Kidney tubule cell (primary cell): ENCODE results near the gene CXorf58.
"Not testable (repeated sequence)": the region's sequence is repeated elsewhere in the genome, so short reads cannot be mapped to it uniquely, and the experiment has no call there.

ENCODE experiments used
- DNase-seq: peaks from one replicate; pipeline ENCODE4 v3.0.0-alpha.2; 2018; ENCODE audit warnings: low spot score

CXorf58 gene, protein sequence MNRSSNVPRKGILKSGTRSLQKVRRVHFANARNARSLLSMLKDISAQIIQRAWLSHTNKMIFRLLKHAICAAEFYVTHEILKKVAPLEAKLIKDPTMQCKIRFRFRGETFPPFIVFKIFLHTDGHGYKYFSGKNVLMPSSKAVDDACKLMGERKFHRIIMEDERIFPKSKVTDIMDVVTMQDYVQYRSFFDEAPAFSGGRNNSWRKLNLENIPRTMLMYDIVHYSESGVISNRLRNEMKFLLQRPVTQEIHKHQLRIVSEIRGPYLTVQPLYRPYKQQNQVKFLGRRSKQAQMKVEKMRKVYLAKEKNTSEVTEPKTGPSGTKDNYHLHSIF

DNA sequence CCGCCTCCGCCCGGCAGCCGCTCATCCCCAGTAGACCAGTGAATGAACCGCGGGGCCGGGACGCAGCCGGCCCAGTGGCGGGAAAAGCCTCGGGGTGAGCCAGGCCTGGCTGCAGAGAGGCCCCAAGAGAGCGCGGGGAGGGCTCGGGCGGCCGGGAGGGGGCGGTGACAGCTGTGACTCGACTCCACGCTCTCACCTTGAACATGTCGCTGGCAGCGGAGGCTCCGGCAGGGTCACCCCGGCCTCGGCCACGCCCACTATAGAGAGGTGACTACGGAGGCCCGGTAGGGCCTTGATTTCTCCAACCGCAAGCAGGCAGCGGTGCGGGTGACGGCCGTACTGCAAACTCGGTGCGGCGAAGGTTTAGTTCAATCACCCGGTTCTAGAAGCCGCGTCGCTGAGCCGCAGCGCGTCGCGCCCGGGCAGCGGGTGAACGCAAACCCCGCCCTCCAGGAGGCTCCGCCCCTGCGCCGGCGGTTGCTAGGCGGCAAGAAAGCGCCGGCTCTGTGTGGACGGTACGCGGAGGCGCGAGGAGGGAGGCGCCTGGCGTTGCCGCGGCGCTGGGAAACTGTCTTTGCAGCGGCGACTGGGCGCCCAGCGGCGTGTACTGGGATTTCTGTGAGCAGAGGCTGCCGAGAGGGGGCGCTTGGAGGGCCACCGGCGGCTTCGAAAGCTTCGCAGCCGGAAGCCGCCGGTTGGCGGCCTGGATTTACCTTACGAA, at the start of gene CXorf58, which contains the start of gene APOO:
Gene CXorf58, plus strand, starts transcription at position 509 of the 721 bp plus-strand sequence. CDS start 2,297 bp downstream, outside the sequence.
Gene APOO, minus strand, starts transcription at position 441 of the 721 bp plus-strand sequence. Its CDS starts 236 bp downstream, at position 205.
- DNase-seq = peak; percentile 94

DNA sequence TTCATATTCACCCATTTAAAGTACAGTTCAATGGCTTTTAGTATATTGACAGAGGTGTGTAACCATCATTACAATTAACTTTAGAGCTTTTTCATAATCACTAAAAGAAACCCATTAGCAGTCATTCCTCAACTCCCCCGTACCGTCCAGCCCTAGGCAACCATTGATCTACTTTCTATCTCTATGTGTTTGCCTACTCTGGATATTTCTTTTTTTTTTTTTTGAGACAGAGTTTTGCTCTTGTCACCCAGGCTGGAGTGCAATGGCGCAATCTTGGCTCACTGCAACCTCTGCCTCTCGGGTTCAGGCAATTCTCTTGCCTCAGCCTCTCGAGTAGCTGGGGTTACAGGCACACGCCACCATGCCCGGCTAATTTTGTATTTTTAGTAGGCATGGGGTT, 48.6 kb upstream of the CXorf58 start:
- not testable (repeated sequence) for DNase-seq

DNA sequence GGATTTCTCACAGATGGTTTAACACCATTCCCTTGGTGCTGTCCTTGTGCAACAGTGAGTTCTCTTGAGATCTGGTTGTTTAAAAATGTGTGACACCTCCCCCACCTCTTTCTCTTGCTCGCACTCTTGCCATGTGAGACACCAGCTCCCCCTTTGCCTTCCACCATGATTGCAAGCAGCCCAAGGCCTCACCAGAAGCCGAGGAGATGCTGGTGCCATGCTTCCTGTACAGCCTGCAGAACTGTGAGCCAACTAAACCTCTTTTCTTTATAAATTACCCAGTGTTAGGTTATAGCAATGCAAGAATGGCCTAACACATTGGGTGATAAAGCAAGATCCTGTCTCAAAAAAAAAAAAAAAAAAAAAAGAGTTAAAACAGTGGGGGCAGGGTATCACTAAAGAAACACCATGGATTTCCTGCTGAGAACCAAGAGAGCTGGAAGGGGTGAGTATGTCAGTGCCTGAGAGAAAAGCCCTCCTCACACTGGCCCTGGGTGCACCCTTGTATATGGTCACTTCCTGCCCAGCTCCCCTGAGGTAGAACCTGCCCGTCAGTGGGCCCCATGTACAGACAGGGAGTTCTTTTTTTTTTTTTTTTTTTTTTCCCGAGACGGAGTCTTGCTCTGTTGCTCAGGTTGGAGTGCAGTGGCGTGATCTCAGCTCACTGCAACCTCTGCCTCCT, 46.5 kb upstream of the CXorf58 start:
- no peak for DNase-seq

DNA sequence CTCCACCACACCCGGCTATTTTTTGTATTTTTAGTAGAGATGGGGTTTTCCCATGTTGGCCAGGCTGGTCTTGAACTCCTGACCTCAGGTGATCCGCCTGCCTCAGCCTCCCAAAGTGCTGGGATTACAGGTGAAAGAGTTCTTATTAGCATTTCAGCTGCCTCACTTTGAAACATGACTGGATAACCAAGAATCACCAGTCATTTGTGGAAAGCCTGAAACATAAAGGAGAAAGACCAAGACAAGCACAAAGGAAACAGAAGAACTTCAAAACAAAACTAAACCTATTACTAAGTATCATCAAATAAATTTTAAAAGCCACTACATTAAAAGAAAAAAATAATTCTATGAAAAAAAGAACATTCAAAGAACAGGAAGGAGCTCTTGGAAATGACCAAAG, 45.9 kb upstream of the CXorf58 start:
- not testable (repeated sequence) for DNase-seq

- DNase-seq = no peak
These were observed 43.0 kb upstream of the CXorf58 start for GRCh38 chrX:23864742-23865326.

- no peak for DNase-seq
These were observed 37.8 kb upstream of the CXorf58 start for GRCh38 chrX:23870041-23870440.

GRCh38 chrX:23871905-23872546, 35.8 kb upstream of the CXorf58 start:
- DNase-seq = no peak

DNA sequence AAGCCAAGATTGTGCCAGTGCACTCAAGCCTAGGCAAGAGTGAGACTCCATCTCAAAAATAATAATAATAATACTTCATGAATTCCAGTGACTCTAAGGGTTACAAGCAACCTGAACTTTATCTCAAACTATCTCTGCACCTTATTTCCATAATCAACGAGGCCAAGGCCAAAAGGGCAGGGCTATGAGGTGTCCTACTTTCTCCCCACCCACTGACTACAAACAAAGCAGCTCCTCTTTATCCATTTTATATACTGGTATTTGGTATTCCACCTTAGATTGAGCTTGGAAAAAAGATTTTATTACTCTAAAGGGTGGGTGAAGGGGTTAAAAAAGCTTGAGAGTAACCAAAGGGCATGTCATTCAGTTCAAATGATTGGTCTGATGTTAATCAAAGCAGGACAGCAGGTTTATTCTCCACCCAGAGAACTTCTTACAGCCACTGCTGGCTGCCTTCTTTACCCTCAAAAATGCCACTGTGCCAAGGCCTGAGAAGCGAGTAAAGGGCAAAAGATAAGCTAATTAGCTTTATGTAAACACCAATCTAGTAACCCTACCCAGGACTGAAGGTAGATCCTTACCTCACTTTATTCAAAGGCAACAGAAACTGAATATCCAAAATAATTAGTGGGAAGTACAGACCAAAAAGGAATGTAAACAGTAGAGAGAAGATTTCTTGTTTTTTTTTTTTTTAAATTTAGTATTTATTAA, 28.3 kb upstream of the CXorf58 start:
- DNase-seq = no peak

GRCh38 chrX:23883737-23884354, 24.0 kb upstream of the CXorf58 start:
- DNase-seq = peak; percentile 85

GRCh38 chrX:23884427-23885024, 23.3 kb upstream of the CXorf58 start:
- DNase-seq = peak; percentile 82

DNA sequence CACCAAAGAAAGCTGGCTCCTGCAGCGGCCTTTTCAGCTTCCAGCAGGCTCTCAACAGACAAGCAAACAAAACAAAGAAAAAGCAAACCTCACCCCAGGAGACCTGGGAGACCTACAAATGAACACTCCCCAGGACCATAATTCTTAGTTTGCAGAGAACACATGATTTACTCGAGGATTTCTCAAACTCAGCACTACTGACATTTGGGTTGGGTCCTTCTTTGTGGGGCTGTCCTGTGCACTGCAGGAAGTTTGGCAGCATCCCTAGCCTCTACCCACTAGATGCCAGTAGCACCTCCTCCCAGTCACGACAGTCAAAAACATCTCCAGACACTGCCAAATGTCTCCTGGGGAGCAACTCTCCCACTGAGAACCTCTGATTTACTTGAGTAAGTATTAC, 22.0 kb upstream of the CXorf58 start:
- DNase-seq = no peak

DNA sequence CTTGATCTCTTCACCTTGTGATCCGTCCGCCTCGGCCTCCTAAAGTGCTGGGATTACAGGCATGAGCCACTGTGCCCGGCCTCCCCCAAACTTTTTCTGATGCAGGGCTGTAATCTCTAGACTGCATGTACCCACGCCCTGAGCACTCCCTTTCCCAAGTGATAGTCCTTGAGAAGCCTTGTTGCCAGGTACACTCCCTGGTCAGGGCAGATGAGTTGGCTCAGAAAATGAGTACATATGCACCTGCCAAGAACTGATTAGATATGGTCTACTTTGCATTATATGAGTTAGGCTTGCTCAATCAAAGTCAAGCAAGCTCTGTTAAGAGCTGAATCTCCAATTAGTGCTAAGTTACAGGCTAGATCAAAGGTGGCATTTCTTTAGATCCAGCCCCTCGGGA, 20.4 kb upstream of the CXorf58 start:
- no peak for DNase-seq

DNA sequence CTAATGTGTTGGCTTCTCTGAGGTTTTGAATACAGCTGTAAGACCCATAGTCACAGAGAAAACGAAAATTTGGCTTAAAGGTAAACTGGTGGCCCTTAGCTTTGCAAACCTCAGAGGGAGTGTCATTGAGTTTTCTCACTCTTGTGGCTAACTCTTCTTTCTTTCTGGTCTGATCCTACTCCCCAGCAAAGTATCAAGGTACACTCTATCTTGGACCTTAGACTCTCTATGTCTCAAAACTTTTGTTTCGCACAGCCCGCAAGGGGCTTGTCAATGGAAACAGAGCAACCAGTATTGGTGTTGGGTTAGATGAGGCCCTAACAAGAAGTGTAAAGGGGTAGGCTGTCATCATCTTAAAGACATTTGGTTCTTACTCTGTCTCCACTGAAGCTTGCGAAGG, 19.9 kb upstream of the CXorf58 start:
- no peak for DNase-seq

GRCh38 chrX:23888887-23889501, 18.8 kb upstream of the CXorf58 start:
- peak; percentile 53 for DNase-seq

GRCh38 chrX:23890933-23891332, 16.9 kb upstream of the CXorf58 start:
- DNase-seq = peak; percentile 19

DNA sequence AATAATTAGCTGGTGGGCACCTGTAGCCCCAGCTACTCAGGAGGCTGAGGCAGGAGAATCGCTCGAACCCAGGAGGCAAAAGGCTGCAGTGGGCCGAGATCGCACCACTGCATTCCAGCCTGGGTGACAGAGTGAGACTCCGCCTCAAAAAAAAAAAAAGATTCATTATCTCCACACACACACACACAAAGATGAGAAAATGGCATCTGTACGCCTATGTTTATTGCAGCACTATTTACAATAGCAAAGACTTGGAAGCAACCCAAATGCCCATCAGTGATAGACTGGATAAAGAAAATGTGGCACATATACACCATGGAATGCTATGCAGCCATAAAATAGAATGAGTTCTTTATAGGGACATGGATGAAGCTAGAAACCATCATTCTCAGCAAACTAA, 12.8 kb upstream of the CXorf58 start:
- DNase-seq = not testable (repeated sequence)

DNA sequence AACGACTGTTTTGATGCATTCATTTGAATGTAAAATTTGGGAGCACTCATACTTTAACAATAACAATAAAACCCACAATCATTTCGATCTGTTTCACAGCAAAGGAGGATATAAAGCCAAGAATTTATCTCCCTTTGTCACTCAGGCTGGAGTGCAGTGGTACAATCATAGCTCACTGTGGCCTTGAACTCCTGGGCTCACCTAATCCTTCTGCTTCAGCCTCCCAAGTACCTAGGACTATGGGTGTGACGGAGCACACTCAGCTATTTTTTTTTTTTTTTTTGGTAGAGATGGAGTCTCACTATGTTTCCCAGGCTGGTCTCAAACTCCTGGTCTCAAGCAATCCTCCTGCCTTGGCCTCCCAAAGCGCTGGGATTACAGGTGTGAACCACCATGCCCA, 11.3 kb upstream of the CXorf58 start:
- DNase-seq = not testable (repeated sequence)

DNA sequence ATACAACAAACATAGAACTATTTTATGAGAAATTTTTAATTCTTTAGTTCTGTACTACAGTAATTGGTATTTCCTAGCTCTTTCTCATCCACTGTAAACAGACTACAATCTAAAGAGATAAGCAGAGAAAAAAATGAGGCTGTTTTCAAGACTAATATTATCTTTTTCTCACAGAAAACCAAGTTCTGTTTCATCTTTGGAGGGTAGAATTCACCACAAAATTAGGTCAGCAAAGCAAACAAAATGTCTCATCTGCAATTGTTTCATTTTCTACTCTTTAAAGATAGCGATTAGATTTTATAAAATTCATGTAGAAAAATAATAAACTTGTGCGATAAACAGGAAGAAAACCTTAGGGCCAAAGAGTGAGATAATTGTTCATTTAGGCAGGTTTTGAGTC, 10.8 kb upstream of the CXorf58 start:
- no peak for DNase-seq

DNA sequence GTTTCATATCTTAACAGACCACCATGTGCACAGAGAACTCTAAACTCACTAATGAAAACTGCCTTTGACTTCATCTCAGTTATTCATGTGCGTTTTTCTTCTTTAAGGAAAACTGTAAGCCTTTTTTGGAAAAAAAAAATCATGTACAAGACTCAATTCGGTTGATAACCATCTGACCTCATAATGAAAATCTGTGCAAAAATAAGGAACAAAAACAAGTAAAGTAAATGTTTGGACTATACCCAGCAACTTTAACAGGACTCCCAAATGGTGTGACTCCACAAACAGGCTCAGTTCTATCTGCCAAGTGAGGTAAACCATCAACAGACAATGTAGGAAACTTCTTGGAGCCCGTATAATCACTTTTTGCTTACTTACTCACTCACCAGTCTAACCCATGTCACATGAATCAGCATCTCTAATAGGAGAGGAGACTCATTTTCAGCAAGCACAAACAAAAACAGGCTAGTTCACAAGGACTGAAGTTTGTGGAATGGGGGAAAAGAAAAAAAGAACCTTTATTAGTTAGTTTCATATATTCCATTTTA, 9.3 kb upstream of the CXorf58 start:
- DNase-seq = peak; percentile 77
